HEK293 (cell line): ENCODE results near the gene NRP1.

Experiments used
- CTCF ChIA-PET: fragments of 350-600 bp; formaldehyde crosslinking; extraction: SDS; loops from one replicate; lab custom pipeline; 2021; ENCODE audit warnings: antibody characterized with exemption; lab: Yijun Ruan, JAX
- POLR2A ChIA-PET: fragments of 300-600 bp; formaldehyde crosslinking; extraction: SDS; loops from one replicate; lab custom pipeline; 2020; ENCODE audit warnings: antibody characterized with exemption, inconsistent platforms; lab: Yijun Ruan, JAX
- H3K27ac ChIP-seq: fragments of 200-500 bp; sonication (Bioruptor generic); 2 replicates; pipeline ENCODE4 v1.5.1; 2014; ENCODE audit warnings: low read depth, low read length, control low read depth, inconsistent platforms; ENCODE audit errors: extremely low read depth
- H3K36me3 ChIP-seq, 2 experiments: fragments of 200-500 bp in 1 of 2; sonication (Bioruptor generic) in 1 of 2; 1 replicate in 1 of 2; 2 replicates in 1 of 2; pipeline ENCODE4 v1.5.1; 2014 to 2017; ENCODE audit warnings: inconsistent platforms in 2 of 2, low read length in 2 of 2; ENCODE audit not compliant: control insufficient read depth in 2 of 2, insufficient read depth in 1 of 2
- H3K4me1 ChIP-seq: fragments of 200-500 bp; sonication (Bioruptor generic); 2 replicates; pipeline ENCODE4 v1.5.1; 2014; ENCODE audit warnings: mild to moderate bottlenecking, low read length, inconsistent platforms; ENCODE audit not compliant: control insufficient read depth, insufficient read depth
- H3K4me3 ChIP-seq: 2 replicates; pipeline ENCODE4 v1.5.1; 2011; ENCODE audit warnings: low read depth, mild to moderate bottlenecking, control low read depth, low read length, moderate library complexity
- H3K9me3 ChIP-seq: fragments of 200-500 bp; sonication (Bioruptor generic); 2 replicates; pipeline ENCODE4 v1.5.1; 2014; ENCODE audit warnings: low read depth, low read length, inconsistent platforms; ENCODE audit not compliant: control insufficient read depth, insufficient read depth
- EGR2 ChIP-seq: fragments of 450-650 bp; formaldehyde crosslinking; IDR thresholded peaks from 2 replicates; pipeline ENCODE4 v1.5.1; 2016; ENCODE audit warnings: low read depth, missing biosample characterization, missing genetic modification characterization
- HIC1 ChIP-seq: fragments of 450-650 bp; formaldehyde crosslinking; IDR thresholded peaks from 2 replicates; pipeline ENCODE4 v1.5.1; 2016; ENCODE audit warnings: missing biosample characterization, missing genetic modification characterization
- HOXA7 ChIP-seq: sonication (generic); formaldehyde crosslinking; IDR thresholded peaks from 2 replicates; pipeline ENCODE4 v1.8.1; 2022; ENCODE audit warnings: missing genetic modification reagents, borderline replicate concordance
- KLF10 ChIP-seq: fragments of 450-650 bp; IDR thresholded peaks from 2 replicates; pipeline ENCODE4 v1.5.1; 2018; ENCODE audit warnings: missing biosample characterization, mild to moderate bottlenecking, missing genetic modification characterization
- KLF8 ChIP-seq: fragments of 450-650 bp; formaldehyde crosslinking; IDR thresholded peaks from 2 replicates; pipeline ENCODE4 v1.5.1; 2016; ENCODE audit warnings: missing biosample characterization, missing genetic modification characterization
- ZEB2 ChIP-seq: fragments of 450-650 bp; formaldehyde crosslinking; IDR thresholded peaks from 2 replicates; pipeline ENCODE4 v1.5.1; 2016; ENCODE audit warnings: missing biosample characterization, missing genetic modification characterization
- ZNF112 ChIP-seq: fragments of 450-650 bp; formaldehyde crosslinking; IDR thresholded peaks from 2 replicates; pipeline ENCODE4 v1.5.0; 2017; ENCODE audit warnings: missing biosample characterization, missing genetic modification characterization
- ZNF138 ChIP-seq: fragments of 450-650 bp; formaldehyde crosslinking; IDR thresholded peaks from 2 replicates; pipeline ENCODE4 v1.5.1; 2016; ENCODE audit warnings: missing biosample characterization, missing genetic modification characterization, borderline replicate concordance
- ZNF146 ChIP-seq: fragments of 450-650 bp; formaldehyde crosslinking; IDR thresholded peaks from 2 replicates; pipeline ENCODE4 v1.5.1; 2016; ENCODE audit warnings: missing biosample characterization, missing genetic modification characterization
- ZNF239 ChIP-seq: fragments of 450-650 bp; formaldehyde crosslinking; IDR thresholded peaks from 2 replicates; pipeline ENCODE4 v1.5.1; 2016; ENCODE audit warnings: missing biosample characterization, missing genetic modification characterization
- ZNF248 ChIP-seq: fragments of 450-650 bp; formaldehyde crosslinking; IDR thresholded peaks from 2 replicates; pipeline ENCODE4 v1.5.1; 2017; ENCODE audit warnings: missing biosample characterization, missing genetic modification characterization
- ZNF341 ChIP-seq: fragments of 450-650 bp; formaldehyde crosslinking; IDR thresholded peaks from 2 replicates; pipeline ENCODE4; 2016; ENCODE audit warnings: low read depth, missing biosample characterization, missing genetic modification characterization
- ZNF391 ChIP-seq: fragments of 450-650 bp; formaldehyde crosslinking; IDR thresholded peaks from 2 replicates; pipeline ENCODE4 v1.5.1; 2016; ENCODE audit warnings: low read depth, missing biosample characterization, missing genetic modification characterization, borderline replicate concordance
- ZNF398 ChIP-seq: fragments of 450-650 bp; formaldehyde crosslinking; IDR thresholded peaks from 2 replicates; pipeline ENCODE4 v1.5.1; 2017; ENCODE audit warnings: missing biosample characterization, missing genetic modification characterization
- ZNF514 ChIP-seq: fragments of 450-650 bp; formaldehyde crosslinking; IDR thresholded peaks from 2 replicates; pipeline ENCODE4 v1.5.1; 2016; ENCODE audit warnings: missing biosample characterization, missing genetic modification characterization
- ZNF777 ChIP-seq: fragments of 450-650 bp; formaldehyde crosslinking; IDR thresholded peaks from 2 replicates; pipeline ENCODE4 v1.5.1; 2017; ENCODE audit warnings: missing biosample characterization, missing genetic modification characterization, borderline replicate concordance
- ZNF791 ChIP-seq: fragments of 450-650 bp; formaldehyde crosslinking; IDR thresholded peaks from 2 replicates; pipeline ENCODE4 v1.5.1; 2016; ENCODE audit warnings: missing biosample characterization, missing genetic modification characterization
- TF ChIP-seq, protein P1 (sequence below): fragments of 450-650 bp; formaldehyde crosslinking; IDR thresholded peaks from 2 replicates; pipeline ENCODE4 v1.5.1; 2017; ENCODE audit warnings: missing biosample characterization, missing genetic modification characterization
- TF ChIP-seq, protein P2 (sequence below): fragments of 450-650 bp; formaldehyde crosslinking; IDR thresholded peaks from 2 replicates; pipeline ENCODE4 v1.5.1; 2016; ENCODE audit warnings: missing biosample characterization, missing genetic modification characterization, borderline replicate concordance
- TF ChIP-seq, protein P3 (sequence below): fragments of 450-650 bp; formaldehyde crosslinking; IDR thresholded peaks from 2 replicates; pipeline ENCODE4 v1.5.1; 2016; ENCODE audit warnings: missing biosample characterization, missing genetic modification characterization

NRP1 gene

GRCh38 chr10:33239257-33239656 is 95.2 kb downstream of the NRP1 start:
- ChIA-PET POLR2A (no interaction called here), CTCF (interaction anchor here (0.6 to 1.9 kb wide), 3 partner anchors 23 to 255 kb away, joined by 4 to 7 read pairs (median 5); no protein-coding TSS in a partner anchor)
- Histone ChIP-seq H3K4me3 (no peak overlapping the region), H3K36me3 (peaks cover 0 to 4% of the 10 kb centered on the region in 2 experiments; a peak in 2 of 3 replicates), H3K27ac (no peak overlapping the region), H3K9me3 (no peaks in the 10 kb centered on the region), H3K4me1 (peaks cover 8% of the 10 kb centered on the region)
- TF ChIP-seq ZNF514 (tag by site-specific recombination) (no peak), ZEB2 (tag by site-specific recombination) (no peak), ZNF138 (no peak), KLF10 (no peak), EGR2 (tag by site-specific recombination) (no peak), ZNF248 (no peak), KLF8 (no peak), ZNF341 (no peak), ZNF239 (no peak)
- TF ChIP-seq, protein P1, sequence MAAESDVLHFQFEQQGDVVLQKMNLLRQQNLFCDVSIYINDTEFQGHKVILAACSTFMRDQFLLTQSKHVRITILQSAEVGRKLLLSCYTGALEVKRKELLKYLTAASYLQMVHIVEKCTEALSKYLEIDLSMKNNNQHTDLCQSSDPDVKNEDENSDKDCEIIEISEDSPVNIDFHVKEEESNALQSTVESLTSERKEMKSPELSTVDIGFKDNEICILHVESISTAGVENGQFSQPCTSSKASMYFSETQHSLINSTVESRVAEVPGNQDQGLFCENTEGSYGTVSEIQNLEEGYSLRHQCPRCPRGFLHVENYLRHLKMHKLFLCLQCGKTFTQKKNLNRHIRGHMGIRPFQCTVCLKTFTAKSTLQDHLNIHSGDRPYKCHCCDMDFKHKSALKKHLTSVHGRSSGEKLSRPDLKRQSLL (tag by site-specific recombination) = no peak
- TF ChIP-seq, protein P2, sequence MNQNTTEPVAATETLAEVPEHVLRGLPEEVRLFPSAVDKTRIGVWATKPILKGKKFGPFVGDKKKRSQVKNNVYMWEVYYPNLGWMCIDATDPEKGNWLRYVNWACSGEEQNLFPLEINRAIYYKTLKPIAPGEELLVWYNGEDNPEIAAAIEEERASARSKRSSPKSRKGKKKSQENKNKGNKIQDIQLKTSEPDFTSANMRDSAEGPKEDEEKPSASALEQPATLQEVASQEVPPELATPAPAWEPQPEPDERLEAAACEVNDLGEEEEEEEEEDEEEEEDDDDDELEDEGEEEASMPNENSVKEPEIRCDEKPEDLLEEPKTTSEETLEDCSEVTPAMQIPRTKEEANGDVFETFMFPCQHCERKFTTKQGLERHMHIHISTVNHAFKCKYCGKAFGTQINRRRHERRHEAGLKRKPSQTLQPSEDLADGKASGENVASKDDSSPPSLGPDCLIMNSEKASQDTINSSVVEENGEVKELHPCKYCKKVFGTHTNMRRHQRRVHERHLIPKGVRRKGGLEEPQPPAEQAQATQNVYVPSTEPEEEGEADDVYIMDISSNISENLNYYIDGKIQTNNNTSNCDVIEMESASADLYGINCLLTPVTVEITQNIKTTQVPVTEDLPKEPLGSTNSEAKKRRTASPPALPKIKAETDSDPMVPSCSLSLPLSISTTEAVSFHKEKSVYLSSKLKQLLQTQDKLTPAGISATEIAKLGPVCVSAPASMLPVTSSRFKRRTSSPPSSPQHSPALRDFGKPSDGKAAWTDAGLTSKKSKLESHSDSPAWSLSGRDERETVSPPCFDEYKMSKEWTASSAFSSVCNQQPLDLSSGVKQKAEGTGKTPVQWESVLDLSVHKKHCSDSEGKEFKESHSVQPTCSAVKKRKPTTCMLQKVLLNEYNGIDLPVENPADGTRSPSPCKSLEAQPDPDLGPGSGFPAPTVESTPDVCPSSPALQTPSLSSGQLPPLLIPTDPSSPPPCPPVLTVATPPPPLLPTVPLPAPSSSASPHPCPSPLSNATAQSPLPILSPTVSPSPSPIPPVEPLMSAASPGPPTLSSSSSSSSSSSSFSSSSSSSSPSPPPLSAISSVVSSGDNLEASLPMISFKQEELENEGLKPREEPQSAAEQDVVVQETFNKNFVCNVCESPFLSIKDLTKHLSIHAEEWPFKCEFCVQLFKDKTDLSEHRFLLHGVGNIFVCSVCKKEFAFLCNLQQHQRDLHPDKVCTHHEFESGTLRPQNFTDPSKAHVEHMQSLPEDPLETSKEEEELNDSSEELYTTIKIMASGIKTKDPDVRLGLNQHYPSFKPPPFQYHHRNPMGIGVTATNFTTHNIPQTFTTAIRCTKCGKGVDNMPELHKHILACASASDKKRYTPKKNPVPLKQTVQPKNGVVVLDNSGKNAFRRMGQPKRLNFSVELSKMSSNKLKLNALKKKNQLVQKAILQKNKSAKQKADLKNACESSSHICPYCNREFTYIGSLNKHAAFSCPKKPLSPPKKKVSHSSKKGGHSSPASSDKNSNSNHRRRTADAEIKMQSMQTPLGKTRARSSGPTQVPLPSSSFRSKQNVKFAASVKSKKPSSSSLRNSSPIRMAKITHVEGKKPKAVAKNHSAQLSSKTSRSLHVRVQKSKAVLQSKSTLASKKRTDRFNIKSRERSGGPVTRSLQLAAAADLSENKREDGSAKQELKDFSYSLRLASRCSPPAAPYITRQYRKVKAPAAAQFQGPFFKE = no peak

DNA sequence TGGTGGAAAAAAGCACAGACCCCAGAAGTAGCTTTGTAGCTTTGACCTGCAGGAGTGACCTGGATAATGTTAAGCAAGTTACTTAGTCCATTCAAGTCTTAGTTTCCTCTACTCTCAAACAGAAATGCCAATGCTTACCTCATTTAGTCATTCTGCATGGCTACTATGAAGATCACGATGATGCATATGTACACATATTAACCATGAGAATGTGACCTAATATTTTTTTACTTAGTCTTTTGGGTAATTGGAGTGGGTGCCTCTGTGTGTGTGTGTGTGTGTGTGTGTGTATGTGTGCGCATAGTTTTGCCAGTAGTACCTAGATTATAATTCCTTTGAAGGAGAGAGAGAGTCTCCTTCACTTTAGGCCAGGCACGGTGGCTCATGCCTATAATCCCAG is 95.8 kb downstream of the NRP1 start:
- Histone ChIP-seq H3K9me3 (no peaks in the 10 kb centered on the region), H3K4me3 (no peak overlapping the region), H3K36me3 (peaks cover 0 to 4% of the 10 kb centered on the region in 2 experiments; a peak in 2 of 3 replicates), H3K27ac (no peak overlapping the region), H3K4me1 (peaks cover 8% of the 10 kb centered on the region)
- POLR2A ChIA-PET = interaction anchor here (0.7 kb wide), 1 partner anchor 1034 kb away, joined by 3 read pairs; no protein-coding TSS in a partner anchor
- CTCF ChIA-PET = interaction anchor here (0.6 to 1.2 kb wide), 2 partner anchors 24 to 255 kb away, joined by 4 to 5 read pairs; no protein-coding TSS in a partner anchor
- no peak for TF ChIP-seq KLF8
- no peak for TF ChIP-seq ZNF391 (tag by site-specific recombination)
- TF ChIP-seq ZNF112 (tag by site-specific recombination) = 0 out of 2 replicates have a peak, but pooled peaks have one; percentile 35
- TF ChIP-seq ZNF791 (tag by site-specific recombination) = no peak
- no peak for TF ChIP-seq ZNF777 (tag by site-specific recombination)
- peak; percentile 24; the same call in 1 of the 2 replicates for TF ChIP-seq ZNF398
- TF ChIP-seq, protein P3, sequence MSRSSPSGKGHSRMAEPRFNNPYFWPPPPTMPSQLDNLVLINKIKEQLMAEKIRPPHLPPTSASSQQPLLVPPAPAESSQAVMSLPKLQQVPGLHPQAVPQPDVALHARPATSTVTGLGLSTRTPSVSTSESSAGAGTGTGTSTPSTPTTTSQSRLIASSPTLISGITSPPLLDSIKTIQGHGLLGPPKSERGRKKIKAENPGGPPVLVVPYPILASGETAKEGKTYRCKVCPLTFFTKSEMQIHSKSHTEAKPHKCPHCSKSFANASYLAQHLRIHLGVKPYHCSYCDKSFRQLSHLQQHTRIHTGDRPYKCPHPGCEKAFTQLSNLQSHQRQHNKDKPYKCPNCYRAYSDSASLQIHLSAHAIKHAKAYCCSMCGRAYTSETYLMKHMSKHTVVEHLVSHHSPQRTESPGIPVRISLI (tag by site-specific recombination) = peak; percentile 52; the same call in 1 of the 2 replicates
- TF ChIP-seq HIC1 (tag by site-specific recombination) = no peak
- TF ChIP-seq ZNF146 (tag by site-specific recombination) = no peak
- no peak for TF ChIP-seq HOXA7 (CRISPR knock-in tag)
